ENCODE data around the gene RAB4B.
"Not testable (repeated sequence)": the region's sequence is repeated elsewhere in the genome, so short reads cannot be mapped to it uniquely, and the experiment has no call there.

The RAB4B gene

DNA sequence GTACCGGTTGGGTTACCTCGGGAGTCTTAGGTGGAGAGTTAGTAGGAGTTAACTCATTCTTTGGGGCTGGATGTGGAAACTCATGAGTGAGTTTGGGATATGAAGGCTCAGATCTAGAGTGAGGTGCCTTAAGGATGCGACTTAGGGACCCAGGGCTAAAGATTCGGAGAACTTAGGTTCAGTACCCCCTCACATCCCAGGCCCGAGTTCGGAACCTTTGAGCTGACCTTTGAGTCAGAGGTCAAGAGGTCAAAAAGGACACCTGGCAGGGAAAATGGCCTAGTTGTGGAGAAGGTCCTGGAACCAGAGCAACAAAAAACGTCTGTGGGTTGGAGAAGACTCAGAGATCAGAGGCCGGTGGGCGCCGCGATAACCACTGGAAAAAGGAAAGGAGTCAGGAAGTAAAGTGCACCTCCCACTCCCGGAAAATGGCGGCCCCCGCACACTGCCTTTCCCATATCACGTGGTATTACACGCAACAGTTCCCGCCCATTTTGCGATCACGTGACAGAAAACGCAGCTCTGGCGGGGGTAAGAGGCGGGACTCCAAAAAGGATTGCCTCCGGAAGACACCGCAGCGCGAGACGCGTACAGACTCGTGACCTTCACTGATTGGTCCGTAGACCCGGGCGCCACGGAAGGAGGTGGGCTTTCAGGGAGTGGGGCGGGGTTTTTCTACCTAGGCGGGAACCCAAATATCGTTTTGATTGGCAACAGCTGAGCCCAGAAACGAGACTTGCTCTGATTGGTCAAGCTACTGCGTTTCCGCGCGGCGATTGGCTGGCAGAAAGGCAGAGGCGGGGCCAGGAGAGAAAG, 27.8 kb upstream of the RAB4B start, which contains the start of gene ACTMAP:
TSS of gene ACTMAP (minus strand) at position 420 of the 816 bp plus-strand sequence. CDS start 674 bp downstream, outside the sequence.
- in situ Hi-C loops (cut with HindIII; ENCODE audit: low sequenced_read_pairs): no loop called here

DNA sequence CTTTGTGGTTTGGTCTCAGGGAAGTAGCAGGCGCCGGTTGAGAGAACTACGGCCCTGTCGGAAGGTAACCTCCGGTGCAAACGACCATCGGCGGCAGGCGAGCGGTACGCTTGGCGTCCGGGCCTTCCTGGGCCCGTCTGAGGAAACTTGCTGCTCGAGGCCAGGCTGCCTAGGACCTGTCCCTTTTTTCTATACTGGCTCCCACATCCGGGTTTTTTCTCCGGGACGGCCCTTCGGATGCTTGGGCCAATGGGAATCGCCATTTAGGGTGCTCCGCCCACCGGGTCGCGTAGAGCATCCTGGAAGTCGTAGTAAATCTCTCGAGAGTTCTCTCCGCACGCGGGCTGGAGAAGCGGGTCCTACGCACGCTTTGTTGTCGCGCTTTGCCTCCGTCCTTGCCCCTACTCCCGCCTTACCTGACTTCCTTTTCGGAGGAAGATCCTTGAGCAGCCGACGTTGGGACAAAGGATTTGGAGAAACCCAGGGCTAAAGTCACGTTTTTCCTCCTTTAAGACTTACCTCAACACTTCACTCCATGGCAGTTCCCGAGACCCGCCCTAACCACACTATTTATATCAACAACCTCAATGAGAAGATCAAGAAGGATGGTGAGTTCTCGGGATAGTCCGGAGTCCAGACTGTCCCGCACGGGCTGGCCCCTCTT, 27.0 kb upstream of the RAB4B start, which contains the start of gene SNRPA:
TSS of gene SNRPA (plus strand) at position 330 of the 664 bp plus-strand sequence. CDS start at position 536, 206 bp downstream.
- in situ Hi-C loops (cut with HindIII; ENCODE audit: low sequenced_read_pairs): no loop called here

GRCh38 chr19:40752257-40752781, 25.7 kb upstream of the RAB4B start:
- in situ Hi-C loops (cut with HindIII; ENCODE audit: low sequenced_read_pairs): no loop called here

DNA sequence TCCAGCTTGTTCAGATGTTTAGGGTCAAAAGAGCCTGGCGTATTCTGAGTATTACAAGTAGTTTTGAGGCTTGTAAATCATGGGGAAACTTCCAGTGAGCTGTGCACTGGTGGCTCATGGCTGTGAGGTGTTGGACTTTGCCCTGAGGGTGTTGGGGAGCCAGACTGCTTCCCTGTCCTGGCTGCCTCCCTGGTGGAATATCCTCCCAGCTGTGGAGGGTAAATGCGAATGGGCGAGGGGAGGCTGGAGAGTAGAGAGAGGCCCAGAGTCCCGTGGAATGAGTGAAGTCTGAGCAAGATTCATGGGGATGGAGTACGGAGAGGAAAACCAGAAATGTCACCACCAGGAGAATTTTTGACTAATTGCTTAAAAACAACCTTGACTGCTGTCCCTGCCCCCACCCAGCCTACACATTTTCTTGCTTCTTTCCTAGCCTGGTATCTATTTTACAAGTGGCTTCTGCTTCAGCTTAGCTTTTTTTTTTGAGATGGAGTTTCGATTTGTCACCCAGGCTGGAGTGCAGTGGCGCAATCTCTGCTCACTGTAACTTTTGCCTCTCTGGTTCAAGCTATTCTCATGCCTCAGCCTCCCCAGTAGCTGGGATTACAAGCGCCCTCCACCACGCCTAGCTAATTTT, 23.3 kb upstream of the RAB4B start:
- in situ Hi-C loops (cut with HindIII; ENCODE audit: low sequenced_read_pairs): no loop called here

- in situ Hi-C loops (cut with HindIII; ENCODE audit: low sequenced_read_pairs): no loop called here
These were observed 22.8 kb upstream of the RAB4B start for GRCh38 chr19:40755248-40755624.

GRCh38 chr19:40755791-40756190, 22.3 kb upstream of the RAB4B start:
- in situ Hi-C loops (cut with HindIII; ENCODE audit: low sequenced_read_pairs): no loop called here

GRCh38 chr19:40756502-40757110, 21.4 kb upstream of the RAB4B start:
- in situ Hi-C loops (cut with HindIII; ENCODE audit: low sequenced_read_pairs): no loop called here

DNA sequence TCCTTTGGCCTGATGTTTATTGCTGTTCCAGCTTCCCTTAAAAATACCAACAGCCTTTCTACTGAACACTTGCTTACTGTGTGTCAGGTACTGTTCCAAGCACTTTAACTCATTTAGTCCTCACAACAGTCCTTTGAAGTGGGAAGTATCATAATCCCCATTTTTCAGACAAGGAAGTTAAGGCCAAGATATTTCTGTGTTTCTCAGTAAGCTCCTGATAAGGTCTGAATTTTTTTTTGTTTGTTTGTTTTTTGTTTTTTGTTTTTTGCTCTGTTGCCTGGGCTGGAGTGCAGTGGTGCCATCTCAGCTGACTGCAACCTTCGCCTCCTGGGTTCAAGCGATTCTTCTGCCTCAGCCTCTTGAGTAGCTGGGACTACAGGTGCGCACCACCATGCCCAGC, 19.6 kb upstream of the RAB4B start:
- in situ Hi-C loops (cut with HindIII; ENCODE audit: low sequenced_read_pairs): no loop called here

DNA sequence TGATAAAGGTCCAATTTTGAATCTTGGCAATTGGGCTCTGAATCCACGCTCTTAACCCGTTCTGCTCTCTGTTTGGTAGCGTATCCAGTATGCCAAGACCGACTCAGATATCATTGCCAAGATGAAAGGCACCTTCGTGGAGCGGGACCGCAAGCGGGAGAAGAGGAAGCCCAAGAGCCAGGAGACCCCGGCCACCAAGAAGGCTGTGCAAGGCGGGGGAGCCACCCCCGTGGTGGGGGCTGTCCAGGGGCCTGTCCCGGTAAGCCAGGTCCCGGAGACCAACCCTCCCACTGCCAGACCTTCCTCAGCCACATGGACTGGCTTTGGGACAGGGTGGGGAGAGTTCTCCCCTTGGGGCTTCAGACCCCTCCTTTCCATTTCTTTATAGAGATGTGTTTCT, 18.7 kb upstream of the RAB4B start:
- in situ Hi-C loops (cut with HindIII; ENCODE audit: low sequenced_read_pairs): no loop called here

- in situ Hi-C loops (cut with HindIII; ENCODE audit: low sequenced_read_pairs): no loop called here
These were observed 15.1 kb upstream of the RAB4B start for GRCh38 chr19:40762754-40763470.

DNA sequence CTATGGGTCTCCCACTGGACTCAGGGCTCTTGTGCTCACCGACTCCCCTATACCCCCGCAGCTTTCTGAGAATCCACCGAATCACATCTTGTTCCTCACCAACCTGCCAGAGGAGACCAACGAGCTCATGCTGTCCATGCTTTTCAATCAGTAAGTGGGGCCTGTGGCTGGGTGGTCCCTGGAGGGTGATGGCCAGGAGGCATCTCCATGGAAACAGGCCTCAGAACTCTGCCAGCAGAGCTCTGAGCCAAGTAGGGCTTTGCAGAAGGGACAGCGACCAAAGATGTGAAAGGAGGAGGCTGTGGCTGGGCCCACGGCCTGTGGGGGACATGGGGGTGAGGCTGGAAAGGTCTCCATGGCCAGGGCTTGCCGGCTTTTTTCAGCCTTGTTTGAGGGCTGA, 14.5 kb upstream of the RAB4B start:
- in situ Hi-C loops (cut with HindIII; ENCODE audit: low sequenced_read_pairs): no loop called here

GRCh38 chr19:40763963-40764362, 14.1 kb upstream of the RAB4B start:
- in situ Hi-C loops (cut with HindIII; ENCODE audit: low sequenced_read_pairs): no loop called here

DNA sequence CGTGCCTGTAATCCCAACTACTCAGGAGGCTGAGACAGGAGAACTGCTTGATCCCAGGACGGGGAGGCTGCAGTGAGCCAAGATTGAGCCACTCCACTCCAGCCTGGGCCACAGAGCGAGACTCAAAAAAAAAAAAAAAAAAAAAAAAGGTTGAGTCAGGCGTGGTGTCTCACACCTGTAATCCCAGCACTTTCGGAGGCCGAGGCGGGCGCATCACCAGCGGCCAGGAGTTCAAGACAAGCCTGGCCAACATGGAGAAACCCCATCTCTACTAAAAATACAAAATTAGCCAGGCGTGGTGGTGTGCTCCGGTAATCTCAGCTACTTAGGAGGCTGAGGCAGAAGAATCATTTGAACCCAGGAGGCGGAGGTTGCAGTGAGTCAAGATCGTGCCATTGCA, 11.7 kb upstream of the RAB4B start:
- in situ Hi-C loops (cut with HindIII; ENCODE audit: low sequenced_read_pairs): not testable (repeated sequence)

- in situ Hi-C loops (cut with HindIII; ENCODE audit: low sequenced_read_pairs): no loop called here
These were observed 9.2 kb upstream of the RAB4B start for GRCh38 chr19:40768869-40769268.

DNA sequence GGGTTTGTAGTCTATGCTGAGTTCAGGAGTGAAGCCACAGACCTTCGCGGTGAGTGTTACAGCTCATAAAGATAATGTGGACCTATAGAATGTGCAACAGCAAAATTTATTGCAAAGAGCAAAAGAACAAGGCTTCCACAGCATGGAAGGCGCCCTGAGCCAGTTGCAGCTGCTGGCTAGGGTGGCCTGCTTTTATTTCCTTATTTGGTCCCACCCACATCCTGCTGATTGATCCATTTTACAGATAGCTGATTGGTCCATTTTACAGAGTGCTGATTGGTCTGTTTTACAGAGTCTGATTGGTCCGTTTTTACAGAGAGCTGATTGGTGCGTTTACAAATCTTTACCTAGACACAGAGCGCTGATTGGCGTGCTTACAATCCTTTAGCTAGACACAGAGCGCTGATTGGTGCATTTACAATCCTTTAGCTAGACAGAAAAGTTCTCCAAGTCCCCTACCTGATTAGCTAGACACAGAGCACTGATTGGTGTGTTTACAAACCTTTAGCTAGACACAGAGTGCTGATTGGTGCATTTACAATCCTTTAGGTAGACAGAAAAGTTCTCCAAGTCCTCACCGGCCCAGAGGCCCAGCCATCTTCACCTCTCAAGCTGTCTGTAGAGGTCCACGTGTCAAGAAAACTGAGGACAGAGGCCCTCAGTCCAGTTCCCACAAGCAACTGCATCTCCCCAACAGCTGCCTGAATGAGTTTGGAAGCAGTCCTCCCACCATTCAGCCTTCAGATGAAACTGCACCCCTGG, 6.8 kb upstream of the RAB4B start:
- in situ Hi-C loops (cut with HindIII; ENCODE audit: low sequenced_read_pairs): not testable (repeated sequence)

DNA sequence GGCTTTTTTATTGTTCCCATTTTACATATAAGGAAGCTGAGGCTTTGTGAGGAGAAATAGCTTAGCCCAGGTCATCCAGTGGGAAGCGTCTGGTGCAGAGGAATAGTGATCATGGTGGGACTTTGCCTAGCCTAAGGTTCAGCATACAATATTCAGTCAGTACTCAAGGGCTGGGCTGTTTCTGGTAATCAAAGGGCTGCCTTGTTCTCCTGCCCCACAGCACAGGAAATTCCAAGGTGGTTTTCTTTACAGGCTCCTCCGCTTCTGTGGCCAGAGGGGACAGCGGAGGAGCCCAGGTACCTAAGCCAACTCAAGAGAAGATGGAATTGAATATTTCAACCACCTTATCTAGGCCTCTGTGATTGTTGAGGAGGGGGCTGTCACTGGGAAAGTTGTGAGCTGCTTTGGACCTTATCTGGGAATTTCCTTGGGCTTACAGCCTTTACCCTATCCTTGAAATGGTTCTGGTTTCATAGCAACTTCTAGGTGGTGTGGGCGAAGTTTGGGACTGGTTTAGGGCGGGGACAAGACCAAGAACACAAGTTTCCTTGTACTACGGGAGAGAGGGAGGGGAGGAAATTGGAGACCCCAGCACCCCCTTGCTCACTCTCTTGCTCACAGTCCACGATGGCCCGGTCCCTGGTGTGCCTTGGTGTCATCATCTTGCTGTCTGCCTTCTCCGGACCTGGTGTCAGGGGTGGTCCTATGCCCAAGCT, 3.0 kb upstream of the RAB4B start, which contains the start of gene MIA:
TSS of gene MIA (plus strand) at position 606 of the 716 bp plus-strand sequence. CDS start at position 628, 22 bp downstream.
- in situ Hi-C loops (cut with HindIII; ENCODE audit: low sequenced_read_pairs): no loop called here

DNA sequence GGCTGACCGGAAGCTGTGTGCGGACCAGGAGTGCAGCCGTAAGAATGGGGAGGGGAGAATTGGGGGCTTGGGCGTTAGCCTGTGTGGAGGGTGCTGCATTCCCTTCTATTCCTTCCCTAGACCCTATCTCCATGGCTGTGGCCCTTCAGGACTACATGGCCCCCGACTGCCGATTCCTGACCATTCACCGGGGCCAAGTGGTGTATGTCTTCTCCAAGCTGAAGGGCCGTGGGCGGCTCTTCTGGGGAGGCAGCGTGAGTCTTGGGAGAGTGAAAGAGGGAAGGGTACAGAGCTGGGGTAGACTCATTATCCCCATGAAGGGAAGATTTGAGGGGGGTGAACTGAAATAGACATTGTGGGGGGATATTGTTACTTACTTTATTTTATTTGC, 2.4 kb upstream of the RAB4B start:
- in situ Hi-C loops (cut with HindIII; ENCODE audit: low sequenced_read_pairs): no loop called here

DNA sequence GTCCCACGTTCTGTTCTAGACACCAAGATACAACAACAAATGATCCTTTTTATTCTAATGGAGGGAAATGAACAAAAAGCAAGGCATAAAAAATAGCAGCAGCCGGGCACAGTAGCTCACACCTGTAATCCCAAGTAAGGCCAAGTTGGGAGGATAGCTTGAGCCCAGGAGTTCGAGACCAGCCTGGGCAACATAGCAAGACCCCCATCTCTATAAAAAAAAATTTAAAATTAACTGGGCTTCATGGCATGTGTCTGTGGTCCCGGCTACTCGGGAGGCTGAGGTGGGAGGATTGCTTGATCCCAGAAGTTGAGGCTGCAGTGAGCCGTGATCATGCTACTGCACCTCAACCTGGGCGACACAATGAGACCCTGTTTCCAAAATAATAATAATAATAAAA, 1.7 kb upstream of the RAB4B start:
- in situ Hi-C loops (cut with HindIII; ENCODE audit: low sequenced_read_pairs): no loop called here
